T-helper 22 cell (primary cell): Measurements from ENCODE around the gene BRD1.

Experiments used
- DNase-seq: peaks from one replicate; pipeline ENCODE4 v3.0.0-alpha.2; 2020; ENCODE audit warnings: low read depth

Gene BRD1

GRCh38 chr22:49751966-49752597 lies 75.6 kb downstream of the BRD1 start:
- DNase-seq = no peak

GRCh38 chr22:49751318-49751965 lies 76.2 kb downstream of the BRD1 start:
- no peak for DNase-seq

GRCh38 chr22:49749885-49750510 lies 77.7 kb downstream of the BRD1 start:
- DNase-seq = no peak

- DNase-seq = no peak
Measured at GRCh38 chr22:49749227-49749626, 78.4 kb downstream of the BRD1 start.

- no peak for DNase-seq
Measured at GRCh38 chr22:49748514-49748913, 79.2 kb downstream of the BRD1 start.

GRCh38 chr22:49747716-49748115 lies 80.0 kb downstream of the BRD1 start:
- no peak for DNase-seq

- DNase-seq = no peak
Measured at GRCh38 chr22:49747130-49747529, 80.5 kb downstream of the BRD1 start.

- DNase-seq = no peak
Measured at GRCh38 chr22:49746065-49746464, 81.6 kb downstream of the BRD1 start.

GRCh38 chr22:49740242-49740641 lies 87.4 kb downstream of the BRD1 start:
- DNase-seq = no peak

GRCh38 chr22:49739138-49739537 lies 88.5 kb downstream of the BRD1 start:
- DNase-seq = no peak

GRCh38 chr22:49738566-49738965 lies 89.1 kb downstream of the BRD1 start:
- no peak for DNase-seq

- DNase-seq = no peak
Measured at GRCh38 chr22:49738006-49738405, 89.7 kb downstream of the BRD1 start.

- no peak for DNase-seq
Measured at GRCh38 chr22:49737101-49737551, 90.5 kb downstream of the BRD1 start.

GRCh38 chr22:49736538-49736937 lies 91.1 kb downstream of the BRD1 start:
- DNase-seq = no peak

- no peak for DNase-seq
Measured at GRCh38 chr22:49735901-49736421, 91.7 kb downstream of the BRD1 start.

GRCh38 chr22:49735411-49735900 lies 92.2 kb downstream of the BRD1 start:
- no peak for DNase-seq

GRCh38 chr22:49734882-49735281 lies 92.8 kb downstream of the BRD1 start:
- DNase-seq = no peak

- DNase-seq = no peak
Measured at GRCh38 chr22:49734390-49734789, 93.3 kb downstream of the BRD1 start.

- no peak for DNase-seq
Measured at GRCh38 chr22:49733631-49734030, 94.0 kb downstream of the BRD1 start.

GRCh38 chr22:49730656-49731055 lies 97.0 kb downstream of the BRD1 start:
- no peak for DNase-seq

- DNase-seq = no peak
Measured at GRCh38 chr22:49728570-49729271, 99.0 kb downstream of the BRD1 start.

GRCh38 chr22:49727881-49728569 lies 99.6 kb downstream of the BRD1 start:
- no peak for DNase-seq
